ENCODE results near the gene LZTS2.
A peak's percentile ranks its signal among the peaks of the same experiment; 100 is the strongest.

The LZTS2 gene

DNA sequence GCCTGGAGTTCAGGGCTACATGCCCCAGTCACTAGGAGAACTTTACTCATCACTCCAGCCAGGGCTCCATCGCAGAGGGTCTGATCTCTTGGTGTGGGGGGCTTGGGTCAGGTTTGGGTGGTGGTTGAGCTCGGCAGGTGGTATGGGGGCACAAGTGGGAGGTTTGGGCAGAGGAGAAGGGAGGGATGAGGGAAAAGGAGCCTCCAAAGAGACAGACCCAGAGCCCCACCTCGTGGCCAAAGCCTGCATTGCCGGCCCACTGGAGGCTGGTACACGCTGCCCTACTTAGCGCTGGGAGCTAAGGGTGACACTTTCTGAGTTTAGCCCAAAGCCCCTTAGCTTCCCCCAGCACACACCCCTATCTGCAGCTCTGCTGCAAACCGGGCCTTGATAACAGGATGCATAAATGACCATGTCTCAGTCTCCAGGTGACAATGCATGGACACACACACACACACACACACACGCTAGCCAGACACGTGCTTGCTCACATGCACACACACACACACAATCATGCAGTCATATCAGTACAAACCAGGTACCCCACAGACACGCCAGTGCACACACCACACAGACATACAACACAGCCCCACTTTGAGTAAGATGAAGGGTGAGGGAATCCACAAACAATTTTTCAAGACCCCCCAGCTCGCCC, 14.7 kb downstream of the LZTS2 start:
- no peak for DNase-seq (ENCODE audit: low spot score)
- no peak overlapping the region for H3K27ac ChIP-seq
- TF ChIP-seq, protein P1, sequence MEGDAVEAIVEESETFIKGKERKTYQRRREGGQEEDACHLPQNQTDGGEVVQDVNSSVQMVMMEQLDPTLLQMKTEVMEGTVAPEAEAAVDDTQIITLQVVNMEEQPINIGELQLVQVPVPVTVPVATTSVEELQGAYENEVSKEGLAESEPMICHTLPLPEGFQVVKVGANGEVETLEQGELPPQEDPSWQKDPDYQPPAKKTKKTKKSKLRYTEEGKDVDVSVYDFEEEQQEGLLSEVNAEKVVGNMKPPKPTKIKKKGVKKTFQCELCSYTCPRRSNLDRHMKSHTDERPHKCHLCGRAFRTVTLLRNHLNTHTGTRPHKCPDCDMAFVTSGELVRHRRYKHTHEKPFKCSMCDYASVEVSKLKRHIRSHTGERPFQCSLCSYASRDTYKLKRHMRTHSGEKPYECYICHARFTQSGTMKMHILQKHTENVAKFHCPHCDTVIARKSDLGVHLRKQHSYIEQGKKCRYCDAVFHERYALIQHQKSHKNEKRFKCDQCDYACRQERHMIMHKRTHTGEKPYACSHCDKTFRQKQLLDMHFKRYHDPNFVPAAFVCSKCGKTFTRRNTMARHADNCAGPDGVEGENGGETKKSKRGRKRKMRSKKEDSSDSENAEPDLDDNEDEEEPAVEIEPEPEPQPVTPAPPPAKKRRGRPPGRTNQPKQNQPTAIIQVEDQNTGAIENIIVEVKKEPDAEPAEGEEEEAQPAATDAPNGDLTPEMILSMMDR (IDR thresholded peaks at IDR 0.05), result peak; percentile 94
- H3K4me3 ChIP-seq, result no peak overlapping the region

DNA sequence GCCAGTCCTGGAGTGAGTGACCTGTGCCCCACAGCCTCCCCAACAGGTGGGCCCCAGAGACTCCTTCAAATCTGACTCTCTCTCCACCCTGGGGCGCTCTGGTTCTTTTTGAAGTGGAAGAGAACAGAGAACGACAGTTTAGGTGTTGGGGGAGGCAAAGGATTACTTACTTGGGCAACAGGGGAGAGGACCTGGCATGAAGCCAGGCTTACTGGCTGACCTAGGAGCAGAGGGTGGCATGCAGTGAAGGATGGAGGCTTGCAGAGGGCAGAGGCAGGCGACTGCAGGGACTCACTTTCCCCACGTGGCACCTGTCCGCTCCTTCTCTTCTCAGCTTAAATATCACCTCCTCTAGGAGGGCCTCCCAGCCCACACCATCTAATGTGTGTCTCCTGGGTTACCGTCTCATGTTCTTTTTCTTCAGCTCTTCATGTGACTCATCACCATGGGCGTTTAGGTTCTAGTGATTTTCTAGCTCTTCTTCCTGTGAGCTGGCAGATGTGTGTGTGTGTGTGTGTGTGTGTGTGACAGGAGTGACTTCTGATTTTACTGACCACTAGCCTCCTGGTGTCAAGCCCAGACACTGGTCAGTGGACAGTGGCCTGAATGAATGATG, 15.5 kb downstream of the LZTS2 start:
- no peak for DNase-seq (ENCODE audit: low spot score)
- Histone ChIP-seq H3K4me3 (no peak overlapping the region), H3K27ac (no peak overlapping the region)
- TF ChIP-seq, protein P1 (IDR thresholded peaks at IDR 0.05), result no peak

DNA sequence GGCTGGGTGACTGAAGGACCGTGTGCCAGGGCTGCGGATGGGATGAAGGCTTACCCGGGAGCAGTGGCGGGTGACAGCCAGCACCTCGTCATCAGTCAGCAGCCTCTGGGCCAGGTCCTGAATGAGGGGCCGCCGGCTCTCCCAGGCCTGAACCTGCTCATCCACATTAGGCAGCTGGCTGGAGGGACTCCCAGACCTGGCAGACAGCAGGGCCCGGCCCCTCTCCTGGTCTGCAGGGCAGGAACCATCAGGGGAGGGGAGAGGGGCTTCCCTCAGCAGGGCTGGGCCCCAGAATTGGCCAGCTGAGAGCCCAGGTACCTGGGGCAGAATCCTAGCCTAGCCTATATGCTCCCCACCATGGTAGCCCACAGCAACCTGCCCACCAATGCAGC, 16.0 kb downstream of the LZTS2 start:
- Histone ChIP-seq H3K27ac (no peak overlapping the region), H3K4me3 (no peak overlapping the region)
- no peak for DNase-seq (ENCODE audit: low spot score)
- TF ChIP-seq, protein P1 (IDR thresholded peaks at IDR 0.05), result no peak

DNA sequence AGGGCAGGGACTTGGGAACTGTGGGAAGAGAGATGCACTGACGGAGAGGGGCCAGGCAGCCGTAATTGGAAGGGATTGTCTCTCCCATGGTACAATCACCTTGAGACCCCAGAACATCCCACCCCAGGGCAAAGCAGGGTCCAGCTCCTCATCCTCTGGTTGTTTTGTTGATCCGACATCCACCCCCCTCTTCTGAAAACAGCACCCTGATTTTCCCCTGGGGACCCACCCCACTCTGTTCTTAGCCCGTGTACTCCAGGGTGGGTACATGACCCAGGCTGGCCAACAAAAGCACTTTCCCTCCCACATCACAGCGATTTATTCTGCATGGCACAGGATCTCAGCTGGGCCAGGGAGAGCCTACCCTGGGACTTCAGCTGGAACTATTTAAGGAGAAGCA, 17.2 kb downstream of the LZTS2 start:
- TF ChIP-seq, protein P1 (IDR thresholded peaks at IDR 0.05), result no peak
- H3K27ac ChIP-seq, result no peak overlapping the region
- H3K4me3 ChIP-seq, result no peak overlapping the region
- no peak for DNase-seq (ENCODE audit: low spot score)

DNA sequence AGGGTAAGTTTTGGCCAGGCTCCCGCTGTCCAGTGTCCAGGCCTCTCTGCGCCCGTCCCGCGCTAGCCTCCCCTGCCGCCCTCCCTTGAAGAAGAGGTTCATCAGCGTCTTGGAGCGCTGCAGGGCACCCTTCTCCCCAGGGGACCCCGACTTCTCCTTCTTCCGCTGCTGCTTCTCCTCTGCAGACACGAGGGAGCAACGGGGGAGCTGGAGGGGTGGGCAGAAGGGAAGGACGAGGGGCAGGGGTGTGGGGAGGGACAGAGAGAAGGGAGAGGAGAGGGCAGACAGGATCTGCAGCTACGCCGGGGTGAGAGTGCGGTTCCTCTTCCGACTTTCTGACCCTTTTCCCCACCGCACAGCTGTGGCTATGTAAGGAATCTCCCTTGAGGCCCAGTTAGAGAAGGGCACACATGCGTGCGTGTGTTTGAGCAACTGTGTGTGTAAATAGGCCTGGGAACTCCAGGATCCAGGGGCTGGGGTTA, 18.6 kb downstream of the LZTS2 start:
- DNase-seq (ENCODE audit: low spot score), result no peak
- H3K27ac ChIP-seq, result no peak overlapping the region
- TF ChIP-seq, protein P1 (IDR thresholded peaks at IDR 0.05), result no peak
- no peak overlapping the region for H3K4me3 ChIP-seq

DNA sequence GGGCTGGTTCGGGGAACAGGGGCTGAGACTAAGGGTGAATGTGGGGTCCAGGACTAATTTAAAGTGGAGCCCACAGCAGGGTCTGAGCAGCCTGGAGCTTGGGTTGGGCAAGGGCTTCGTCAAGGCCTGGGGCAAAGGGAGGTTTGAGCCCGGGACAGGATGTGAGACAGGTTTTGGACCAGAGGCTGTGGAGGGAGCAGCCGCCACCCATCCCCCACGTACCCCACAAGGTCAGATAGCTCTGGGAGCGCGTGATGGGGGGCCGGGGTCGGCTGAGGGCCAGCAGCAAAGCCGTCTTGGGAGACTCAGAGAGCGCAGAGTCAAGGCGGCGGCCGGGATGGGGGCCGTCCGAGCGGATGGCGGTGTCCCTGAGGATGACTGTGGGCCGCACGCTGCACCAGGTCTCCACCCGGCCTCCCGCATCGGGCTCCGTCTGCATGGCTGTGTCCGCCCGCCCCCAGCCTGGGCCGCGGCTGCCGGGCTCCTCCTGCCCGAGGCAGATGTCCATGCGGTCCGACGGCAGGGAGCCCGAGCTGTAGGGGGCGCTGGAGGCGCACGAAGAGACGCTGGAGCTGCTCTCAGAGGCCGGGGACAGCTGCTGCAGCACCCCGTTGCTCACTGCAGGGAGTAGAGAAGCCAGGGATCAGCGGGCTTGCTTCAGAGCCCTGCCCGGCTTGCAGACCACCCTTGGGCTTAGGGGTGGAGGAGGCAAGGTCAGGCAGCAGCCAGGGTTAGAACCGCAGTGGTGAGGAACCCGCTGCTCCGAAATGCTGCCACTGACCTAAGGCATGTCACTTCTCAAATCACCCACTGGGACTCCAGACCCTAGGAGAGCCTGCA, 19.2 kb downstream of the LZTS2 start:
- H3K4me3 ChIP-seq, result peak overlapping the region; percentile 21
- no peak for DNase-seq (ENCODE audit: low spot score)
- TF ChIP-seq, protein P1 (IDR thresholded peaks at IDR 0.05), result peak; percentile 55
- no peak overlapping the region for H3K27ac ChIP-seq

Measured in coronary artery (tissue), 2 donors.